ENCODE measurements around the gene SHF. TPM values are rescaled to one million over a fixed set of nuclear protein-coding genes. Genes with fewer than 3 reads are reported as not detected.
A peak's percentile ranks its signal among the peaks of the same experiment; 100 is the strongest.

The SHF gene
- total RNA-seq, 1 experiment from 2014 or later: 0.44 TPM

DNA sequence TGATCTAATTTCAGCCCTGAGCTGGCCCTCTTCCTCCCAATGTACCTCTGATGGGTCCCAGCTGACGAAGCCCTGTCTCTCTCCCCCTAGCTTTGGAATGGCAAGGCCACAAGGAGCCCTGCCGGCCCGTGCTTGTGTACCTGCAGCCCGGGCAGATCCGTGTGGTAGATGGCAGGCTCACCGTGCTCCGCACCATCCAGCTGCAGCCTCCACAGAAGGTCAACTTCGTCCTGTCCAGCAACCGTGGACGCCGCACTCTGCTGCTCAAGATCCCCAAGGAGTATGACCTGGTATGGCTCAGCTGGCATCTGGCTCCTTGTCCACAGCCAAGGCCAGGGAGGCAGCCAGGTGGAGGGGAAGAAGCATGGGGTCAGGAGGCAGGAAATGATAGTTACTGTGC, 43.8 kb downstream of the SHF start:
- Mint-ChIP-seq H3K27ac (ENCODE audit: low read depth, unreplicated experiment) (no peak overlapping the region), H3K4me3 (ENCODE audit: unreplicated experiment) (no peak overlapping the region), H3K36me3 (ENCODE audit: insufficient read depth, unreplicated experiment) (peaks cover 14% of the 10 kb centered on the region), H3K4me1 (ENCODE audit: insufficient read depth, unreplicated experiment) (peaks cover 16% of the 10 kb centered on the region), H3K27me3 (ENCODE audit: insufficient read depth, unreplicated experiment) (no peaks in the 10 kb centered on the region), H3K9me3 (ENCODE audit: unreplicated experiment) (no peaks in the 10 kb centered on the region)
- CTCF ChIA-PET: interaction anchor here (1.0 to 1.4 kb wide), 3 partner anchors 17 to 26 kb away, joined by 4 to 7 read pairs (median 5); no protein-coding TSS in a partner anchor
- no TSS peak for BruUV-seq (replicated peaks)
- TF ChIP-seq, protein P1, sequence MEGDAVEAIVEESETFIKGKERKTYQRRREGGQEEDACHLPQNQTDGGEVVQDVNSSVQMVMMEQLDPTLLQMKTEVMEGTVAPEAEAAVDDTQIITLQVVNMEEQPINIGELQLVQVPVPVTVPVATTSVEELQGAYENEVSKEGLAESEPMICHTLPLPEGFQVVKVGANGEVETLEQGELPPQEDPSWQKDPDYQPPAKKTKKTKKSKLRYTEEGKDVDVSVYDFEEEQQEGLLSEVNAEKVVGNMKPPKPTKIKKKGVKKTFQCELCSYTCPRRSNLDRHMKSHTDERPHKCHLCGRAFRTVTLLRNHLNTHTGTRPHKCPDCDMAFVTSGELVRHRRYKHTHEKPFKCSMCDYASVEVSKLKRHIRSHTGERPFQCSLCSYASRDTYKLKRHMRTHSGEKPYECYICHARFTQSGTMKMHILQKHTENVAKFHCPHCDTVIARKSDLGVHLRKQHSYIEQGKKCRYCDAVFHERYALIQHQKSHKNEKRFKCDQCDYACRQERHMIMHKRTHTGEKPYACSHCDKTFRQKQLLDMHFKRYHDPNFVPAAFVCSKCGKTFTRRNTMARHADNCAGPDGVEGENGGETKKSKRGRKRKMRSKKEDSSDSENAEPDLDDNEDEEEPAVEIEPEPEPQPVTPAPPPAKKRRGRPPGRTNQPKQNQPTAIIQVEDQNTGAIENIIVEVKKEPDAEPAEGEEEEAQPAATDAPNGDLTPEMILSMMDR (IDR thresholded peaks at IDR 0.05; ENCODE audit: unreplicated experiment): no peak
- DNase-seq (ENCODE audit: unreplicated experiment): no peak
- intact Hi-C loops (cut with micrococcal nuclease): no loop called here
- POLR2A ChIA-PET: no interaction called here

DNA sequence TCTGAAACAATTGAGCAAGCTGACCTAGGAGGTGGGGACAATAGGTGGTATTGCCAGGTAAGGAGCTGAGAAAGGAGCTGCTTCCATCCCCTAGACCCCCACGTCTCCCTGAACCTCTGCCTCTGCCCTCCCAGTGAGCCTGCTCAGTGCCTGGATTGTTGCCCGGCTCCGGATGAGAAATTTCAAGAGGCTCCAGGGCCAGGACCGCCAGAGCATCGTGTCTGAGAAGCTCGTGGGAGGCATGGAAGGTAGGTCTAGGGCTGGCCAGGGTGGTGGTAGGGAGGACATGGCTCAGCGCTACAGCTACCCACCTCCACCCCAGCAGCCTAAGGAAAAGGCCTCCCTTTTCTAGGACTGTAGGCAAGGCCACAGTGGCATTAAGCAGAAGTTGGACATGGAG, 44.7 kb downstream of the SHF start:
- no peak for DNase-seq (ENCODE audit: unreplicated experiment)
- POLR2A ChIA-PET: interaction anchor here (0.5 kb wide), 1 partner anchor 404 kb away, joined by 5 read pairs; no protein-coding TSS in a partner anchor
- no peaks in the 10 kb centered on the region for H3K9me3 Mint-ChIP-seq (ENCODE audit: unreplicated experiment)
- TF ChIP-seq, protein P1 (IDR thresholded peaks at IDR 0.05; ENCODE audit: unreplicated experiment): no peak
- peaks cover 7% of the 10 kb centered on the region for H3K4me1 Mint-ChIP-seq (ENCODE audit: insufficient read depth, unreplicated experiment)
- H3K27me3 Mint-ChIP-seq (ENCODE audit: insufficient read depth, unreplicated experiment): no peaks in the 10 kb centered on the region
- peaks cover 14% of the 10 kb centered on the region for H3K36me3 Mint-ChIP-seq (ENCODE audit: insufficient read depth, unreplicated experiment)
- intact Hi-C loops (cut with micrococcal nuclease): no loop called here
- no TSS peak for BruUV-seq (replicated peaks)
- H3K27ac Mint-ChIP-seq (ENCODE audit: low read depth, unreplicated experiment): no peak overlapping the region
- no peak overlapping the region for H3K4me3 Mint-ChIP-seq (ENCODE audit: unreplicated experiment)
- CTCF ChIA-PET: interaction anchor here (2.0 to 2.1 kb wide), 2 partner anchors 16 to 20 kb away, joined by 6 to 13 read pairs; no protein-coding TSS in a partner anchor

DNA sequence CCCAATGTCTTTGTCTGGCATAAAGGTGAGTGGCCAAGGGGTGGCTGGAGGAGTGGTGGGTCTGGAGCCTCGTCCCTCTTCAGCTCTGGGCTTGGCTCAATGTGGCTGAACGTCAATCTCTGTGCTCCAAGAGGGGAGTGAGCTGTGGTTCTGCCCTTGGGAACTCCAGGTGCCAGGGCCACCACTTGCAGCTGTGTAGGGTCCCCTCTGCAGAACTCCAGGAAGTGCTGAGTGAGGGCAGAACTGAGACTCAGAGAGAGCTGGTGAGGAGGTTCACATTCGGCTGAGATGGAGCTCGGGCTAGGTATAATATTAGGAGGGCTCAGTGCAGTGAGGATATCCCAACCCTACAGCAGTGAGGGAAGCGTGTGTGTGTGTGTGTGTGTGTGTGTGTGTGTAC, 46.4 kb downstream of the SHF start:
- TF ChIP-seq, protein P1 (IDR thresholded peaks at IDR 0.05; ENCODE audit: unreplicated experiment): no peak
- POLR2A ChIA-PET: interaction anchor here (1.3 kb wide), 1 partner anchor 9 kb away, joined by 3 read pairs; no protein-coding TSS in a partner anchor
- CTCF ChIA-PET: interaction anchor here (0.6 to 2.1 kb wide), 3 partner anchors 22 to 492 kb away, joined by 3 to 13 read pairs (median 4); no protein-coding TSS in a partner anchor
- no peak for DNase-seq (ENCODE audit: unreplicated experiment)
- no peaks in the 10 kb centered on the region for H3K9me3 Mint-ChIP-seq (ENCODE audit: unreplicated experiment)
- no peaks in the 10 kb centered on the region for H3K4me1 Mint-ChIP-seq (ENCODE audit: insufficient read depth, unreplicated experiment)
- H3K27me3 Mint-ChIP-seq (ENCODE audit: insufficient read depth, unreplicated experiment): no peaks in the 10 kb centered on the region
- no peak overlapping the region for H3K4me3 Mint-ChIP-seq (ENCODE audit: unreplicated experiment)
- peak overlapping the region; percentile 51 for H3K27ac Mint-ChIP-seq (ENCODE audit: low read depth, unreplicated experiment)
- BruUV-seq (replicated peaks): no TSS peak
- intact Hi-C loops (cut with micrococcal nuclease): no loop called here
- H3K36me3 Mint-ChIP-seq (ENCODE audit: insufficient read depth, unreplicated experiment): peaks cover 15% of the 10 kb centered on the region

DNA sequence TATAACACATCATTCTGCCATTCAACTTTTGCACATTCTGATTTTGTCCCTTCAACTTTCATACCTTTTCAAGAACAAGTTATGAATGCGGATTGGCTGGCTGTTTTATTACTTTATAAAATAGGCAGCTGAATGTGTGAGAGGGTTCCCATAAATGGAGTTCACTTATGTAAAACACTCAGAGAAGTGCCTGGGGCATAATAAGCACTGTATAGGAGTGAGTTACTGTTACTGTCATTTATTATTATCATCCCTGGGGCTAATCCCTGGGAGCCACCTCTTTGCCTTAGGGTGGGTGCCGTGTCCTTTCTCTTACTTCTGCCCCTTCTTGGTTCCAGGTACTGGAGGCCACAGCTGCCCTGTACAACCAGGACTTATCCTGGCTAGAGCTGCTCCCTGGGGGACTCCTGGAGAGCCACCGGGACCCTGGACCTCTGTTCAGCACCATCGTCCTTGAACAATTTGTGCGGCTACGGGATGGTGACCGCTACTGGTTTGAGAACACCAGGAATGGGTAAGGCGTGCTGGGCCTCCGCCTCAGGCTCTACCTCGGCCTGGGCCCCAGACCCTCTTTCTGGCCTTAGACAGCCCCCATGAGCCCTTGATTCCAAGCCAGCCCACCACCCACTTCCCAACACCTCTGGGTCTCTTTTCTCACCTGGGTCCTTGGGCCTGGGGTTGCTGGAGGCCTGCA, 47.1 kb downstream of the SHF start:
- intact Hi-C loops (cut with micrococcal nuclease): no loop called here
- Mint-ChIP-seq H3K4me1 (ENCODE audit: insufficient read depth, unreplicated experiment) (no peaks in the 10 kb centered on the region), H3K27me3 (ENCODE audit: insufficient read depth, unreplicated experiment) (no peaks in the 10 kb centered on the region), H3K27ac (ENCODE audit: low read depth, unreplicated experiment) (no peak overlapping the region), H3K36me3 (ENCODE audit: insufficient read depth, unreplicated experiment) (peaks cover 20% of the 10 kb centered on the region), H3K9me3 (ENCODE audit: unreplicated experiment) (no peaks in the 10 kb centered on the region), H3K4me3 (ENCODE audit: unreplicated experiment) (no peak overlapping the region)
- ChIA-PET POLR2A (no interaction called here), CTCF (interaction anchor here (0.6 to 1.6 kb wide), 3 partner anchors 9 to 493 kb away, joined by 3 to 6 read pairs (median 4); no protein-coding TSS in a partner anchor)
- DNase-seq (ENCODE audit: unreplicated experiment): no peak
- no TSS peak for BruUV-seq (replicated peaks)
- TF ChIP-seq, protein P1 (IDR thresholded peaks at IDR 0.05; ENCODE audit: unreplicated experiment): no peak

Measured in MCF 10A (cell line).